WI38 (cell line): ENCODE results near the gene C17orf67.

ENCODE experiments used
- H3K4me3 ChIP-seq: 2 replicates; pipeline ENCODE4 v1.5.1; 2011; ENCODE audit warnings: low read depth, mild to moderate bottlenecking, control low read depth, low read length
- CTCF ChIP-seq: IDR thresholded peaks from 2 replicates; pipeline ENCODE4 v1.5.1; 2012; ENCODE audit warnings: low read depth, mild to moderate bottlenecking, control low read depth, low read length

C17orf67 gene

GRCh38 chr17:56817066-56817465 lies 16.7 kb downstream of the C17orf67 start:
- H3K4me3 ChIP-seq = no peak overlapping the region
- TF ChIP-seq CTCF = no peak

- H3K4me3 ChIP-seq = no peak overlapping the region; the same call in 1 of the 2 replicates
- no peak for TF ChIP-seq CTCF
These were observed 18.0 kb downstream of the C17orf67 start for GRCh38 chr17:56815711-56816110.

- H3K4me3 ChIP-seq = no peak overlapping the region
- TF ChIP-seq CTCF = no peak
These were observed 20.8 kb downstream of the C17orf67 start for GRCh38 chr17:56812901-56813388.

- no peak overlapping the region for H3K4me3 ChIP-seq
- no peak for TF ChIP-seq CTCF
These were observed 22.6 kb downstream of the C17orf67 start for GRCh38 chr17:56810891-56811775.

GRCh38 chr17:56810343-56810742 lies 23.4 kb downstream of the C17orf67 start:
- TF ChIP-seq CTCF = no peak

GRCh38 chr17:56809820-56810179 lies 23.9 kb downstream of the C17orf67 start:
- no peak for TF ChIP-seq CTCF
- H3K4me3 ChIP-seq = no peak overlapping the region

More at GRCh38 chr17:56810343-56810742, 23.4 kb downstream of the C17orf67 start:
- no peak overlapping the region for H3K4me3 ChIP-seq

- H3K4me3 ChIP-seq = no peak overlapping the region
- TF ChIP-seq CTCF = no peak
These were observed 24.5 kb downstream of the C17orf67 start for GRCh38 chr17:56809106-56809819.
